OCI-LY3 (cell line): ENCODE results near the gene ATP2C2.

ENCODE experiments used
- H2AFZ ChIP-seq: fragments of 200-600, 300-600 bp; shearing (Covaris generic); 2 replicates; pipeline ENCODE4 v1.6.0; 2014; ENCODE audit warnings: antibody characterized with exemption, low read depth, low read length
- H3K27ac ChIP-seq: fragments of 200-600, 300-600 bp; sonication (generic); 2 replicates; pipeline ENCODE4 v1.5.1; 2014; ENCODE audit warnings: mild to moderate bottlenecking, low read length, moderate library complexity, mixed read lengths
- H3K27me3 ChIP-seq: fragments of 200-600, 300-600 bp; sonication (generic); 2 replicates; pipeline ENCODE4 v1.6.1; 2014; ENCODE audit warnings: low read depth, low read length, mixed read lengths
- H3K36me3 ChIP-seq: fragments of 200-600, 300-600 bp; sonication (generic); replicated peaks from 2 replicates; pipeline ENCODE3; 2014; ENCODE audit warnings: low read depth, low read length, mixed read lengths
- H3K4me1 ChIP-seq: fragments of 300-600, 200-600 bp; sonication (generic); 2 replicates; pipeline ENCODE4 v1.6.1; 2014; ENCODE audit warnings: low read length, mixed read lengths
- H3K4me2 ChIP-seq: fragments of 200-600, 300-600 bp; sonication (generic); 2 replicates; pipeline ENCODE4 v1.6.1; 2014; ENCODE audit warnings: low read length, mixed read lengths
- H3K4me3 ChIP-seq: fragments of 300-600, 200-600 bp; sonication (generic); 2 replicates; pipeline ENCODE4 v1.5.1; 2014; ENCODE audit warnings: antibody characterized with exemption, mild to moderate bottlenecking, low read length, moderate library complexity
- H3K79me2 ChIP-seq: fragments of 300-600, 200-600 bp; shearing (Covaris generic); 2 replicates; pipeline ENCODE4 v1.6.1; 2014; ENCODE audit warnings: mild to moderate bottlenecking, low read length, mixed read lengths
- H3K9ac ChIP-seq: fragments of 300-600, 200-600 bp; shearing (Covaris generic); 2 replicates; pipeline ENCODE4 v1.6.0; 2014; ENCODE audit warnings: mild to moderate bottlenecking, low read length, moderate library complexity
- H3K9me3 ChIP-seq: fragments of 200-600, 300-600 bp; shearing (Covaris generic); 2 replicates; pipeline ENCODE4 v1.6.1; 2014; ENCODE audit warnings: low read length, mixed read lengths; ENCODE audit not compliant: insufficient read depth
- H4K20me1 ChIP-seq: fragments of 200-600, 300-600 bp; sonication (generic); 2 replicates; pipeline ENCODE4 v1.6.1; 2016; ENCODE audit warnings: low read length, mixed read lengths; ENCODE audit not compliant: insufficient read depth
- EZH2phosphoT487 ChIP-seq: fragments of 200-600 bp; shearing (Covaris generic); IDR thresholded peaks from 2 replicates; pipeline ENCODE4 v1.6.1; 2018; ENCODE audit warnings: antibody characterized with exemption, mixed run types, low read depth
- TF ChIP-seq, protein P1 (sequence below): fragments of 200-600, 300-600 bp; sonication (generic); IDR thresholded peaks from 2 replicates; pipeline ENCODE4 v1.5.1; 2014; ENCODE audit warnings: antibody characterized with exemption, low read length, low read depth

Gene ATP2C2

GRCh38 chr16:84513123-84513522 is 144.8 kb downstream of the ATP2C2 start:
- no peak for TF ChIP-seq EZH2phosphoT487
- TF ChIP-seq, protein P1, sequence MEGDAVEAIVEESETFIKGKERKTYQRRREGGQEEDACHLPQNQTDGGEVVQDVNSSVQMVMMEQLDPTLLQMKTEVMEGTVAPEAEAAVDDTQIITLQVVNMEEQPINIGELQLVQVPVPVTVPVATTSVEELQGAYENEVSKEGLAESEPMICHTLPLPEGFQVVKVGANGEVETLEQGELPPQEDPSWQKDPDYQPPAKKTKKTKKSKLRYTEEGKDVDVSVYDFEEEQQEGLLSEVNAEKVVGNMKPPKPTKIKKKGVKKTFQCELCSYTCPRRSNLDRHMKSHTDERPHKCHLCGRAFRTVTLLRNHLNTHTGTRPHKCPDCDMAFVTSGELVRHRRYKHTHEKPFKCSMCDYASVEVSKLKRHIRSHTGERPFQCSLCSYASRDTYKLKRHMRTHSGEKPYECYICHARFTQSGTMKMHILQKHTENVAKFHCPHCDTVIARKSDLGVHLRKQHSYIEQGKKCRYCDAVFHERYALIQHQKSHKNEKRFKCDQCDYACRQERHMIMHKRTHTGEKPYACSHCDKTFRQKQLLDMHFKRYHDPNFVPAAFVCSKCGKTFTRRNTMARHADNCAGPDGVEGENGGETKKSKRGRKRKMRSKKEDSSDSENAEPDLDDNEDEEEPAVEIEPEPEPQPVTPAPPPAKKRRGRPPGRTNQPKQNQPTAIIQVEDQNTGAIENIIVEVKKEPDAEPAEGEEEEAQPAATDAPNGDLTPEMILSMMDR = no peak
- H3K27me3 ChIP-seq = no peaks in the 10 kb centered on the region

DNA sequence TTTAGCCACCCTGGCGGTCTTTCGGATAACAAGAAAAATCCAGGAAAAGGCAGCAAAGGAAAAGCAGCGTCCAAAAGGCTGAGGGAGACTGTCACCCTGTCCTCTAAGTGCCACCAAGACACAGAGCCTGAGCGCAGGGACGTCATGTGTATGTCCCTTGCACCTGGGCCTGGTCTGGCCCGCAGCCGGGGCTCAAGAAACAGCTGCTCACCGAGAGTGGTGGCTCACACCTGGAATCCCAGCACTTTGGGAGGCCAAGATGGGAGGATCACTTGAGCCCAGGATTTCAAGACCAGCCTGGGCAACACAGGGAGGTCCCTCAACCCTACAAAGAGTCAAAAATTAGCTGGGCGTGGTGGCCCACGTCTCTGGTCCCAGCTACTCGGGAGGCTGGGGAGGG is 145.3 kb downstream of the ATP2C2 start:
- peaks cover 52% of the 10 kb centered on the region for H3K4me1 ChIP-seq
- no peaks in the 10 kb centered on the region for H3K9me3 ChIP-seq
- H3K27me3 ChIP-seq = no peaks in the 10 kb centered on the region
- H3K4me3 ChIP-seq = no peak overlapping the region
- no peaks in the 10 kb centered on the region for H3K79me2 ChIP-seq
- H3K27ac ChIP-seq = peak overlapping the region; percentile 94
- H4K20me1 ChIP-seq = no peaks in the 10 kb centered on the region
- no peak overlapping the region for H2AFZ ChIP-seq
- no peak for TF ChIP-seq EZH2phosphoT487
- TF ChIP-seq, protein P1 = no peak
- H3K36me3 ChIP-seq = no peaks in the 10 kb centered on the region
- peak overlapping the region; percentile 75; the same call in 1 of the 2 replicates for H3K9ac ChIP-seq
- no peak overlapping the region; the same call in 1 of the 2 replicates for H3K4me2 ChIP-seq

More at GRCh38 chr16:84513123-84513522, 144.8 kb downstream of the ATP2C2 start:
- Histone ChIP-seq H3K4me3 (no peak overlapping the region), H3K79me2 (no peaks in the 10 kb centered on the region), H3K36me3 (no peaks in the 10 kb centered on the region), H3K9ac (peak overlapping the region; percentile 75; the same call in 1 of the 2 replicates), H3K4me1 (peaks cover 58% of the 10 kb centered on the region), H3K9me3 (no peaks in the 10 kb centered on the region), H3K4me2 (no peak overlapping the region), H4K20me1 (no peaks in the 10 kb centered on the region), H2AFZ (no peak overlapping the region), H3K27ac (peak overlapping the region; percentile 94)
